Measurements from ENCODE around the gene TAF1B.

TAF1B gene

DNA sequence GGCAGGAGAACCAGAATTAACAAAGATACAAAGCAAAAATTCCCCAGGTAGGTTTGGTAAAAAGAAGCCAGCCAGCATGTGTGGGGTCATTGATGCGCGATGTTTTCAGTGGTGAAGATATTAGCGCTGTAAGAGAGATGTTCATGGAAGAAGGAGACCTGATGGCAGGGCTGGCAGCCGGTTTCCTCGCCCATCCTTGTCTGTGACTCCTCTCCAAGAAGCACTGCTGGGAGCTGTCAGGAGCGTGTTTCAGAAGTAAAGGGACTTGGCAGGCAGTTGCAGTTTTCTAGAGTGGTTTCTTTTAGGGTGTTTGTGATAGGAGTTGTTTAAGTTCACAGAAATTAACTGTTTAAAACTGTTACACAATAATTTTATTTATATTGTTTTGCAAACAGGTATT lies 24.6 kb downstream of the TAF1B start:
- H3K4me1 Mint-ChIP-seq (ENCODE audit: low read depth), result peaks cover 2% of the 10 kb centered on the region
- H3K27ac Mint-ChIP-seq, result no peak overlapping the region
- no peaks in the 10 kb centered on the region for H3K27me3 Mint-ChIP-seq (ENCODE audit: low read depth)
- H3K9me3 Mint-ChIP-seq, result peaks cover 11% of the 10 kb centered on the region
- H3K4me3 Mint-ChIP-seq, result no peak overlapping the region
- peaks cover 17% of the 10 kb centered on the region for H3K36me3 Mint-ChIP-seq (ENCODE audit: low read depth)

DNA sequence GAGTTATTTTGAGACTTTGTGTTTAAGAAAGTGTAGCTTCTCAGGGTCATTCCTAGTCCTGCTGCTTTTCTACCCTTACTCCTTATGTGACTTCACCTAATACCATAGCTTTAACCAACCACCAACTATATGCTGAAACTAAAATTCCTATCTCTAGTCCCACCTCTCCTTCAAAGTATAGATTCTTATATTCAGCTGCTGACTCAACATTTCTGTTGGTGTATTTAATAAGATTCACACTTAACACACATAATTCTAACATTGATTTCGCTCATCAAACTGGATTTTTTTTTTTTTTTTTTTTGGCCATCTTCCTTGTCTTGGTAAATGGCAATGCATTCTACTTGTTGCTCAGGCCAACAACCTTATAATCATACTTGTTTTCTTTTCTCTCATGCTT lies 30.1 kb downstream of the TAF1B start:
- H3K27me3 Mint-ChIP-seq (ENCODE audit: low read depth), result no peaks in the 10 kb centered on the region
- H3K9me3 Mint-ChIP-seq, result no peaks in the 10 kb centered on the region
- peaks cover 30% of the 10 kb centered on the region for H3K36me3 Mint-ChIP-seq (ENCODE audit: low read depth)

DNA sequence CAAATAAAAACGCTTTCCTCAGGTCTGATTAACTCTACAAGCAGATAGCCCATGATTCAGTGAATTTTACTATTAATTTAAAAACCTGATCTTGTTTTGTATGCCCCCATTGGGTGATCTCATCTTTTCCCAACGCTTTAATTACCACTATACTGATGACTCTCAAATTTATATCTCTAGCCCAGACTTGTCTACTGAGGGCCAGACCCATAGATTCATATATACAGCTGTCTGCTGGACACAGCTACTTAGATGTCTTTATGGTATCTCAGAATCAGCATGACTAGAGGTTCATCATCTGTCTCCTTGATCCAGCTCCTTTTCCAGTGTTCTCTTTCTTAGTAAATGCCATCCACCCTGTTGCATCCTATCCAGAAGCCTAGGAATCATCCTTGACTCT lies 33.8 kb downstream of the TAF1B start:
- H3K27me3 Mint-ChIP-seq (ENCODE audit: low read depth), result no peaks in the 10 kb centered on the region
- no peak overlapping the region for H3K4me3 Mint-ChIP-seq
- no peaks in the 10 kb centered on the region for H3K9me3 Mint-ChIP-seq
- H3K27ac Mint-ChIP-seq, result no peak overlapping the region
- peaks cover 37% of the 10 kb centered on the region for H3K36me3 Mint-ChIP-seq (ENCODE audit: low read depth)
- no peaks in the 10 kb centered on the region for H3K4me1 Mint-ChIP-seq (ENCODE audit: low read depth)

More for the DNA sequence above, 30.1 kb downstream of the TAF1B start:
- no peak overlapping the region for H3K27ac Mint-ChIP-seq
- peaks cover 2% of the 10 kb centered on the region for H3K4me1 Mint-ChIP-seq (ENCODE audit: low read depth)
- H3K4me3 Mint-ChIP-seq, result no peak overlapping the region

DNA sequence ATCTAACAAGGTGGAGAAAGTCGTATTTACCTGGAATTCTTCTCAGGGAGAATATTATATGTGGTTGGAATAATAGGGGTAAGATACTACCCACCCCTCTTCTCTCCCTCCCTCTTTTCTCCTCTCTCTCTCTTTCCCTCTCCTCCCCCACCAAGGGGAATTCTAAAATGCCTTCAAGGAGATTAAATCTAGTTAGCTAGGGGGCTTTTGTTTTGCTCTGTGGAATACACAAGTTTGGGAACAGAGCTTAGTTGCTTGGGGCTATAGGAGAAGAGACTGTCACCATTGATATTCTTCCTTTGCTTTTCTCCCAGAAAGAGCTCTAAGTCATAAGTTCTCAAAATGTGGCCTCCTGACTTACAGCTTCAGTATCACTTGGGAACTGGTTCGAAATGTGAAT lies 34.5 kb downstream of the TAF1B start:
- H3K9me3 Mint-ChIP-seq, result no peaks in the 10 kb centered on the region
- no peaks in the 10 kb centered on the region for H3K4me1 Mint-ChIP-seq (ENCODE audit: low read depth)
- no peak overlapping the region for H3K27ac Mint-ChIP-seq
- H3K27me3 Mint-ChIP-seq (ENCODE audit: low read depth), result no peaks in the 10 kb centered on the region
- H3K4me3 Mint-ChIP-seq, result no peak overlapping the region
- peaks cover 34% of the 10 kb centered on the region for H3K36me3 Mint-ChIP-seq (ENCODE audit: low read depth)

DNA sequence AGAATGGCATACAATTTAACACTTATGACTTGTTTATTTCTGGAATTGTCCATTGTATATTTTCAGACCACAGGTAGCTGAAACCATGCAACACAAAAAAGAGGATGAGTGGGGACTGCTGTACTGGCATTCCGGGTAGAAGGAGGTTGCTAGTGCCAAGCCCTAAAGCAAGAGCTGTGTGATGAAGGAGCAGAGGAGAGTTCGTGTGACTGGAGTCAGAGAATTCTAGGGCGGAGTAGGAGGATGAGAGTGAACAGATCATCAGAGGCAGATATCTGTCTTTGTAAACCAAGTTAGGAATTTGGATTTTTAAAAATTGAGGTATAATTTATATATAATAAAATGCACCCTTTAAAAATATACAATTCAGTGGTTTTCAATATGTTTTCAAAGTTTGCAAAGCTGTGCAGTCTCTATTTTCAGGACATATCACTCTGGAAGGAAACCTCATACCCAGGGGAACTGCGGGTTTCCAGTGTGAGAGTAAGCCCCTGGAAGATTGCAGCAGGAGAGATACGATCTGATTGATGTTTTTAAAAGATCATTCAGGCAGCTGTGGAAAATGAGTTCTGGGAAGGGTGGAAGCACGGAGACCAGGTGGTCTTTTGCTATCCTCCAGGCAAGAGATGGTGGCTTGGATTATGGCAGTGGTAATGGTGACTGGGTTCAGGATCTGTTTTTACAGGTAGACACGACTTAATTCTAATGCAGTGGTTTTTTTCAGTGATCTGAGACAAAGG lies 36.4 kb downstream of the TAF1B start:
- H3K27me3 Mint-ChIP-seq (ENCODE audit: low read depth), result no peaks in the 10 kb centered on the region
- peaks cover 27% of the 10 kb centered on the region for H3K36me3 Mint-ChIP-seq (ENCODE audit: low read depth)
- no peaks in the 10 kb centered on the region for H3K9me3 Mint-ChIP-seq
- no peak overlapping the region for H3K27ac Mint-ChIP-seq
- H3K4me3 Mint-ChIP-seq, result no peak overlapping the region
- no peaks in the 10 kb centered on the region for H3K4me1 Mint-ChIP-seq (ENCODE audit: low read depth)

DNA sequence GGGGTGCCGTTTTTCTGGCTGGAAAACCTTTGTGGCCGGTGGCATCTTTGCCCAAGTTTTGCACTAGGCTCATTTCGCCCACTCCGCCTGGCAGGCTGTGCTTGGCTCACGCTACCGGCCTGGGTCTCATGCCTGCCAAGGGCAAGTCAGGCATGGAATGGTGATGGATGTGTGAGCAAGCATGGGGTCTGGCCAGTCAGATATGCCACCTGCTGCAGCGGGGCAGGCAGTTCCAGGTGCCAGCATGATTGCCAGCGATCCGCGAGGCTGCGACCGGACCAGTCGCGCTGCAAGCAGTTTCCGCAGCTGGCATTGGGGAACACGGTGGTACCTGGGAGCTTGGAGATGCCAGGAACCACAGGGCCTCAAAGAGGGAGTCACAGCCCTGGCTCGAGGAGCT lies 40.6 kb downstream of the TAF1B start:
- Mint-ChIP-seq H3K27me3 (ENCODE audit: low read depth) (no peaks in the 10 kb centered on the region), H3K27ac (no peak overlapping the region), H3K36me3 (ENCODE audit: low read depth) (peaks cover 43% of the 10 kb centered on the region), H3K4me3 (no peak overlapping the region), H3K9me3 (peaks cover 14% of the 10 kb centered on the region), H3K4me1 (ENCODE audit: low read depth) (peaks cover 10% of the 10 kb centered on the region)

DNA sequence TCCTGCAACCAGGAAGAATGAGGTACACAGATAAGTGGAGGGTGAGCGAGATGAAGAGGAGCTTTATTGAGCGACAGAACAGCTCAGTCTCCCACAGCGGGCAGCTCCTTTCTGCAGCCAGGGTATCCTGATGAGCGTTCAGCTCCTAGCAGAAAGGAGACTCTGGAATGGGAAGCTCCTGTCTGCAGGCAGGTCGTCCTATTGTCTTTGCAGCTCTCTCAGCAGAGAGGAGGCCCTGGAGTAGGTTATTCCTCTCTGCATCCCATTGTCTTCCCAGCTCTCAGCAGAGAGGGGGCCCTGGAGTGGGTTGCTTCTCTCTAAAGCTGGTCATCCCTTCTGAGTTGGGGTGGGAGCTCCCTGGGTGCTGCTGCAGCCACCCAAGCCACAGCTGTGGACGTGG lies 41.2 kb downstream of the TAF1B start:
- H3K4me3 Mint-ChIP-seq, result no peak overlapping the region
- no peaks in the 10 kb centered on the region for H3K27me3 Mint-ChIP-seq (ENCODE audit: low read depth)
- H3K27ac Mint-ChIP-seq, result no peak overlapping the region
- peaks cover 44% of the 10 kb centered on the region for H3K36me3 Mint-ChIP-seq (ENCODE audit: low read depth)
- H3K9me3 Mint-ChIP-seq, result peaks cover 14% of the 10 kb centered on the region
- peaks cover 10% of the 10 kb centered on the region for H3K4me1 Mint-ChIP-seq (ENCODE audit: low read depth)

DNA sequence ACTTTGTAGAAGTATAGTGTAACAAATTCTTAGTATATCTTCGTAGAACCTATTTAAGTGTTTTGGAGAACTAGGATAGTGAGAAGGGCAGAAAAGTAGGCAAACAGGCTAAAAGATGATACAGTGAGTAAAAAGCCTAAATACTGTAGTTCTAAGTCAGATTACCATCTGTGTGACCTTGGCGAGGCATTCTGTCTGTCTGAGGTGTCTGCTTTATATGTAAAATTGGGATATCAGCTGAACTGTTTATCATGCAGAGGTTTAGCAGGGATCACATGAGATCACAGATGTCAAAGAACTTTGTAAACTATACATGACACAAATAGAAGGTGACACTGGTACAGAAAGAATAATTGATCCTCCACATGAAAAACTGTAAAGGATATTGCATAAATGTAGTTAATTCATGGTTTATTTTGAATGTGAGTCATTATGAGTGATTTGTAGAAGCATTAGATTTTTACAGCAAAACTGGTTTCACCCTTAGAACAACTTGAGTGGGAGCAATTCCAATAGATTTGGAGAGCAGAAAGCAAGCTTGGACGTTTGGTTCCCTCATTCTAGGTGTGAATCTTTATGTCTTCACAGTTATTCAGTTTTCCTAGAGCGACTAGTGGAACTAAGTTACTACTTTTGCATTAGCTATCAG lies 41.9 kb downstream of the TAF1B start:
- Mint-ChIP-seq H3K36me3 (ENCODE audit: low read depth) (peaks cover 47% of the 10 kb centered on the region), H3K9me3 (peaks cover 14% of the 10 kb centered on the region), H3K4me3 (no peak overlapping the region), H3K27me3 (ENCODE audit: low read depth) (no peaks in the 10 kb centered on the region), H3K27ac (no peak overlapping the region), H3K4me1 (ENCODE audit: low read depth) (peaks cover 15% of the 10 kb centered on the region)

DNA sequence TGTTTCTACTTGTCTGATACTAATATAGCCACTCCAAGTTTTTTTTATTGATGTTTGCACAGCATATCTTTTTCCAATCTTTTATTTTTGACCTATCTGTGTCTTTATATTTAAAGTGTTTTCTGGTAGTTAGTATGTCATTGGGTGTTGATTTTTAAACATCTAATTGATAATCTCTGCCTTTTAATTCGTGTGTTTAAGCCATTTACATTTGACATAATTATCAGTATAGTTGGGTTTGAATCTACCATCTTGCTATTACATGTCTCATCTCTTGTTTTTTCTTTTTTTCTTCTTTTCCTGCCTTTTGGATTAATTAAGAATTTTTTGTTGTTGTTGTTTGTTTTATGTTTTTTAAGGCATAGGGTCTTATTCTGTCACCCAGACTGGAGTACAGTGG lies 44.2 kb downstream of the TAF1B start:
- H3K4me3 Mint-ChIP-seq, result no peak overlapping the region
- no peaks in the 10 kb centered on the region for H3K27me3 Mint-ChIP-seq (ENCODE audit: low read depth)
- H3K4me1 Mint-ChIP-seq (ENCODE audit: low read depth), result peaks cover 15% of the 10 kb centered on the region
- no peak overlapping the region for H3K27ac Mint-ChIP-seq
- H3K9me3 Mint-ChIP-seq, result peaks cover 14% of the 10 kb centered on the region
- H3K36me3 Mint-ChIP-seq (ENCODE audit: low read depth), result peaks cover 49% of the 10 kb centered on the region

DNA sequence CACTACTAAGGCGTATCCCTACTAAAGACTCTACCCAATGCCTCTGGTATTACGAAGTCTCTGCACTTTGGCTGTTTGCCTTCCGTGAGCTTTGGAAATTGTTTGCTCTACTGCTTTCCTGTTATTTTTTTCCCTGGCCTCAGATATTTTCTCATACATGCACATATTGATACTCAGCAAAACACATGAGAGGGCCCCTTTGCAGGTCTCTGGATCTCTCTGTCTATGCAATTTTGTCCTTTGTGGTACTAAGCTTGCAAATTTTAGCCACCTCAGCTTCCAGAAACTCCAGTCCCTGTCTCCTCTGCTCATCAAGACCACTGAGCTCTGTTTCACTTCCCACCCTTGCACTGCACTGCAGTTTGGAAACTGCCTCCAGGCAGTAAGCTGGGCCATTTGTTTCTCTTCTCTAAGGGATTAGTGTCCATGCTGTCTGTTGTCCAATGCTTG lies 46.6 kb downstream of the TAF1B start:
- Mint-ChIP-seq H3K4me1 (ENCODE audit: low read depth) (peaks cover 14% of the 10 kb centered on the region), H3K36me3 (ENCODE audit: low read depth) (peaks cover 44% of the 10 kb centered on the region), H3K9me3 (peaks cover 14% of the 10 kb centered on the region), H3K4me3 (no peak overlapping the region), H3K27me3 (ENCODE audit: low read depth) (no peaks in the 10 kb centered on the region), H3K27ac (no peak overlapping the region)

DNA sequence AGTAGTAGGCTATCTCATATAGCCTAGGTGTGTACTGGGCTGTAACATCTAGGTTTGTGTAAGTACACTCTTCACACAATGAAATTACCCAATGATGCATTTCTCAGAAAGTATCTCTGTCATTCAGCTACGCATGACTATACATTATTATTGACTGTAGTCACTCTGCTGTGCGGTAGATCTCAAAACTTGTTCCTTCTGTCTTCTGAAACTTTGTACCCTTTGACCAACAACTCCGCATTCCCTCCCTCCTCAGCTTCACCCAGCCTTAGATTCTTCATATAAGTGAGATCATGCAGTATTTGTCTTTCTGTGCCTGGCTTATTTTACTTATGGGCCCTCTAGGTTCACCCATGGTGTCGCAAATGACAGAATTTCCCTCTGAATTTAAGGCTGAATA lies 49.0 kb downstream of the TAF1B start:
- Mint-ChIP-seq H3K36me3 (ENCODE audit: low read depth) (peaks cover 32% of the 10 kb centered on the region), H3K27me3 (ENCODE audit: low read depth) (no peaks in the 10 kb centered on the region), H3K4me3 (no peak overlapping the region), H3K4me1 (ENCODE audit: low read depth) (peaks cover 16% of the 10 kb centered on the region), H3K9me3 (peaks cover 11% of the 10 kb centered on the region), H3K27ac (no peak overlapping the region)

DNA sequence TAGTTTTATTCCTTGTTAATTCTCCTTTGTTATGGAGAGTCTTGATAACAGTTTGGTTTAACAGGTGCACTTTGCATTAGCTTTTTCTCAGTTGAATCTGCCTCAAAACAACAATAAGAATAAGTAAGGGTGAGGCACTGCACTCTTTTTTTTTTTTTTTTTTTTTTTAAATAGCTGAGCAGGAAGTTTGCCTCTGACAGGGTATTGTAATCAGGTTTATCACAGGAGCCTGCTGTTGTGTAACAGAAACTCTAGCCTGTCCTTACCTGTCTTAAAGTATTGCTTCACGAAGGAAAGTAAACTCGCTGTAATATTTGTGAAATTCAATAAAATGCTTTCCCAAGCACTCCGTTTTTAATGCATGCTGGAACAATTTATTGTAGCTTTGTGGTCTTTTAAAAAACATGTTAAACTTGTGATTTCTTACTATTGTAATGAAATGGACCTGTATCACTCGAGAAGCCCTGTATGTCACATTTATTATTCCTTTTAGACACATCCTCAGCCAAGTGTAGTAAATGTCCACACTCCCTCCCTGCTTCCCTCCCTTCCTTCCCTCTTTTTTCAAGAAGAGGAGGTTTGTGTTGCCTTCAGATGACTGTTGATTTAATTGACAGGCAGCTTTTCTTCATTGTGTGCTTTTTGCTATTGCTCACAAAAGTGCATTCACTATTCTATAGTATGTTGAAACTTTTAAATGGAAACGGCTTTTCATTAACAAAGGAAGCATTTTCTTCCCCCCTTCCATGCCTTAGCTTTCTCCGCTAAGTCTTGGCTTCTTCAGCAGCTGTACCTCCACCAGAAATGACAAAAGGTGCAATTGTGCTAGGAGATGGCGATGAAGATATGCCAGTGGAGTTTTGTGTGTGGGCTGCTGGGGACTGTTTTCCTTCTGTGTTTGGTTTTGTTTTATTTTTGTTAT lies 52.7 kb downstream of the TAF1B start:
- H3K4me1 Mint-ChIP-seq (ENCODE audit: low read depth), result peaks cover 16% of the 10 kb centered on the region
- H3K9me3 Mint-ChIP-seq, result no peaks in the 10 kb centered on the region
- no peak overlapping the region for H3K4me3 Mint-ChIP-seq
- H3K36me3 Mint-ChIP-seq (ENCODE audit: low read depth), result peaks cover 10% of the 10 kb centered on the region
- H3K27me3 Mint-ChIP-seq (ENCODE audit: low read depth), result no peaks in the 10 kb centered on the region
- no peak overlapping the region for H3K27ac Mint-ChIP-seq

DNA sequence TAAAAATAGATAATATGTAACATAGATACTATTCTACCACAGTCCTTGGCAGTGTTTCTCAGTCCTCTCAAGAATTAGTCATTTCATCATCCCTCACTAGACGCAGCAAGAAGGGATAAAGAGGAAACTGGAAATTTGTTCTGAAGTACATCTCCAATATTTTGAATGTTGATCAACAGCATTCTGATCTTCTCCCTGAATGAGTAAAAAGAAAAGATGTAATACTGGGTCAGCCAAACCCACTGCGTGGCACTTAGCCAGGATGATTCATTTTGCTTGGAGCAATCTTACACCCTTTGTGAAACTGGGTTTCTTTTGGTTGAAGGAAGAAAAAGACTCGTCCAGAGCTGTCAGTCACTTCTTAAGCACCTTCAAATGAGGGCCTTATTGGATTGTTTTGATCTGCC lies 54.1 kb downstream of the TAF1B start:
- Mint-ChIP-seq H3K4me3 (no peak overlapping the region), H3K27me3 (ENCODE audit: low read depth) (no peaks in the 10 kb centered on the region), H3K4me1 (ENCODE audit: low read depth) (peaks cover 16% of the 10 kb centered on the region), H3K36me3 (ENCODE audit: low read depth) (peaks cover 6% of the 10 kb centered on the region), H3K27ac (no peak overlapping the region), H3K9me3 (no peaks in the 10 kb centered on the region)

DNA sequence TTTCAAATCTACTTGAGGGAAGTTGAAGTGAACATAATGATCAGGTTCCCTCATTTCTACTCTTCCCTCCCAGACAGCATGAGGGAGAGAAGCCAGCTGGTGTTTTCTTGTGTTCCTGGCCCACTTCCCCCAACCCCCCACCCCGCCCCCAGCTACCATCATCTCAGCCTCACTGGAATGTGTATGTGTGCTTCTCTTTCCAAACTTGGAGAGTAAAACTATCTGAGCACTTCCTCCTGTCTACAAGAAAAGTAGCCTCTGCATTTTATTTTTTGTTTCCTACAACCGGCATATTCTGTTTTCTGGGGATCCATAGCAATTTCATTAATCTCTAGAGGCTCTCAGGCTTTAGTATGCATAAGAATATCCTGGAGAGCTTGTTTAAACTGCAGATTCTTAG lies 54.6 kb downstream of the TAF1B start:
- H3K4me1 Mint-ChIP-seq (ENCODE audit: low read depth), result peaks cover 16% of the 10 kb centered on the region
- H3K36me3 Mint-ChIP-seq (ENCODE audit: low read depth), result peaks cover 3% of the 10 kb centered on the region
- no peak overlapping the region for H3K27ac Mint-ChIP-seq
- no peaks in the 10 kb centered on the region for H3K9me3 Mint-ChIP-seq
- no peaks in the 10 kb centered on the region for H3K27me3 Mint-ChIP-seq (ENCODE audit: low read depth)
- H3K4me3 Mint-ChIP-seq, result no peak overlapping the region

Measured in T-helper 1 cell treated with Interleukin-12 subunit alpha and Interleukin-12 subunit beta and Interleukin-4 antibody, amounts not matched to agents 30 μg/mL and 1 μg/mL, for 36 hours (primary cell).